Measurements from ENCODE around the gene MPZL1.

The MPZL1 gene

GRCh38 chr1:167751676-167752075 is 29.9 kb downstream of the MPZL1 start:
- DNase-seq: no peak

DNA sequence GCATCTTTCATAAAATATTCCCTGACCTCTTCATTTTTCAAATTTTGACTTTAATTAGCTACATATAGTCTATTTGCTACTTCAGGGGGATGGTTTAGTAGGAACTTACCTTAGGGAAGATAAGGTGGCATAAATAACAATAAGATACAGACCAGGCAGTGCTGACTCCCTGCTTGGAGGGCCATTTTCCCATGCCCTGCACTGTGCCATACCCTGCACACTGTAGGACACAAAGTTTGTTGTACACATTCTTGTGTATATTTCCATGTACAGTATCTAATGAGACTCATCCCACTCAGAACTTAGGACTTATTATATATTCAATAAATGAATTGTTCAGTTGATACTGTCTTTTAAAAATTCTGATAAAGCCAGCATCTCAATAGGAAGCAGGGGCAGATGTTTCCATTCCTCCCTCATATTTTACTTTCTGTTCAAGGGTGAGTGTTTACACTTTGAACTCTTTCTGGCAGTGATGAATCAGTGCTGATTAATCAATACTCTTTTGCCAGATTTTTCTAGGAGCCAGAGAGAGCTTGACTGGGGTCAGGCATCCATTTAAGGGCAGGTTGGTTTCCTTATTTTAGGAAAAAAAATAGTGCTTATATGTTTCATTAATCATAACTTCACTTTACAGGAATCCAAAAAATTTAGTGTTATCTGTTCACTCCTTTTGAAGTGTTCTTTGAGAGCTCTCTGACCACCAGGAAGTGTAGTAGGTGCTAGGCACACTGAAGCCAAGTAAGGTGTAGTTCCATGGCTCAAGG is 30.6 kb downstream of the MPZL1 start:
- DNase-seq: no peak

DNA sequence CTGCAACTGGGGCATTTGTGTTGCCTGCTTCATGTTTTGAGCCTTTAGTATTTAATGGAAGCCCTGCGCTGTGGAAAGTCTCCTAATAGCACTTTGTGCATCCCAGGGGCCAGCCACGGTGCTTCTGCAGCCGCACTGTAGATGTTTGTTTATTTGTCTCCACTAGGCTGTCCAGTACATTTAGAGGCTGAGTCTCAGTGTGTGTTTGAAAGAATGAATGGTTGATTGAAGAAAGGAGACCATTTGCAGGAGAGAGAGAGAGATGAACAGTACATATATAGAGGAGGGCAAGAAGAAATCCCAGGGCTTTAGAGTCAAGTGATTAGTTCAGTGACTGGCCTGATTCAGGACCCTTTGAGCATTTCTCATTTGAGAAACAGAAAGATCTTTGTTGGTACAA is 33.9 kb downstream of the MPZL1 start:
- no peak for DNase-seq

DNA sequence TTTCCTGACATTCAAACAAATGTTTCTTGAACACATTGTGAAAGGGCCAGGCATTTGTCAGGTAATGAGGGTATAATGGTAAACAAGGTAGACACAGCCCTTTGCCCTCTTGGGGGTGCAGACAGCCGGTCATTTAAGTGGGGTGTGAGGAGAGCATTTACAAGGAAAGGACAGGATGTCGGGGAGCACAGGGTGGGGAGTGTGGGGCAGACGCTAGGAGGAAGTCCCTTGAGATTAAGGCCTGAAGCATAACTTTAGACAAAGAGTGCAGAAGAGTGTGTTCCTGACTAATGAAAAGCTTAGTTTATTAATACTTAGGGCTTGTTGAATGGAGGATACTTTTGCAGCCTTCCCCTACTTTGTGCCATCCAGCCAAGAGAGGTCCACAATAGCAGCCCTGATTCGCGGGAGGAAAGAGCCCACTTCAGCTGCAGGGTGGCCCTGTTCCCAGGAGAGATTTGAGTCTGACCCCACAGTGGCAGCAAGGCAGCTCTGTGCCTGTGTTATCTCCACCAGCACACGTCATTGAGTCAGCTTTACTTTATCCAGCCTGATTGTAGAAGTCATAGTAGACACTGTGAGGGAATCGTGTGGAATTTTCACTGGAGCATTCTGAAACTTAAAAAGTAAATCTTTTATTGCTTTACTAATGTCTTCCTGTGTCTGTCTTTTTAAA is 35.1 kb downstream of the MPZL1 start:
- no peak for DNase-seq

DNA sequence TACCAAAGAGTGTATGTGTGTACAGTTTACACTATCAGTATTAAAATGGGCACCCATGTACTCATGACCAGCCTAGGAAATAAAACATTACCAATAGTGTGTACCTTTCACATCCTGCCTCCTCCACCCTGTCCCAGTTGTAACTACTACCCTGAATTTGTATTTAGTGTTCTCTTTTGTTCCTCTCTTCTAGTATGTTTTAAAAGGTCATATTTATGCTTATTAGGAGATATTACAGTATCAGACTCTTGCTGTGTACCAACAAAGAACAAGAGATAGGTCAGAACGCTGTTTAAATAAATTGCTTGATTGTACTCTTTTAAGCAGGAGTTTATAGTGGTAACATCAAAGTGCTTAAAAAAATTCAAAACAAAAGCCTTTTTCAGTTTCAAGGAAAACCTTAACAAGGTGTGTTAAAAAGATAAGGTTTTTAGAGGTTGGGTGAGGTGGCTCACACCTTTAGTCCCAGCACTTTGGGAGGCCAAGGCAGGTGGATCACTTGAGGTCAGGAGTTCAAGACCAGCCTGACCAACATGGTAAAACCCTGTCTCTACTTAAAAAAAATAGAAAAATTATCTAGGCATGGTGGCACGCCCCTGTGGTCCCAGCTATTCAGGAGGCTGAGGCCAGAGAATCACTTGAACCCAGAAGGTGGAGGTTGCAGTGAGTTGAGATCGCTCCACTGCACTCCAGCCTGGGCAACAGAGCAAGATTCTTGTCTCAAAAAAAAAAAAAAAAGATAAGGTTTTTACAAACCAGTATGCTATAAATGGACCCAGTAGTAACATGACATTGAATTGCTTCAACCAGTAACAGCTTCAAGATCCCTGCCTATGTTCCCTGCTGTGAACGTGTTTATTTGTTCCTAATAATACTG is 35.9 kb downstream of the MPZL1 start:
- no peak for DNase-seq

- DNase-seq: no peak
These were observed 39.6 kb downstream of the MPZL1 start for GRCh38 chr1:167761400-167761799.

DNA sequence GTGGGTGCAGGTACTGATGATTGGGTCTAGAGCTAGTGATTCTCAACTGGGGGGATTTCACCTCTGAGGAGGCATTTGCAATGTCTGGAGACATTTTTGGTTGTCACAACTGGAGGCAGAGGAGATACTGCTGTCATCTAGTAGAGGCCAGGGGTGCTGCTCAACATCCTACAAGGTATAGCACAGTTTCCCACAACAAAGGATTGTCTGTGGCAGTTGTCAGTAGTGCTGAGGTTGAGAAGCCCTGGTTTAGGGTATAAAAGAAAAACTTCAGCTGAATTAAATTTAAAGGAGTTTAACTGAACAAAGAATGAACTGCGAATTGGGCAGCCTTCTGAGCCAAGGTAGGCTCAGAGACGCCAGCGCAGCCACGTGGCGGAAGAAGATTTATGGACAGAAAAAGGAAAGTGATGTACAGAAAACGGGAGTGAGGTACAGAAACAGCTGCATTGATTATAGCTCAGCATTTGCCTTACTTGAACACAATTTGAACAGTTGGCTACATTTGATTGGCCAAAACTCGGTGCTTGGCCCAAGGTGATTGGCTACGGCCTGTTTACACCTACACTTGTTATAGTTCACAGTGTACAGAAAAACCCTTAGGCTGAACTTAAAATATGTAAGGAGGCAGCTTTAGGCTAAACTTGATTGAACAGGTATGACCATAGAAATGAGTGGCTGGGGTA is 40.4 kb downstream of the MPZL1 start:
- no peak for DNase-seq

DNA sequence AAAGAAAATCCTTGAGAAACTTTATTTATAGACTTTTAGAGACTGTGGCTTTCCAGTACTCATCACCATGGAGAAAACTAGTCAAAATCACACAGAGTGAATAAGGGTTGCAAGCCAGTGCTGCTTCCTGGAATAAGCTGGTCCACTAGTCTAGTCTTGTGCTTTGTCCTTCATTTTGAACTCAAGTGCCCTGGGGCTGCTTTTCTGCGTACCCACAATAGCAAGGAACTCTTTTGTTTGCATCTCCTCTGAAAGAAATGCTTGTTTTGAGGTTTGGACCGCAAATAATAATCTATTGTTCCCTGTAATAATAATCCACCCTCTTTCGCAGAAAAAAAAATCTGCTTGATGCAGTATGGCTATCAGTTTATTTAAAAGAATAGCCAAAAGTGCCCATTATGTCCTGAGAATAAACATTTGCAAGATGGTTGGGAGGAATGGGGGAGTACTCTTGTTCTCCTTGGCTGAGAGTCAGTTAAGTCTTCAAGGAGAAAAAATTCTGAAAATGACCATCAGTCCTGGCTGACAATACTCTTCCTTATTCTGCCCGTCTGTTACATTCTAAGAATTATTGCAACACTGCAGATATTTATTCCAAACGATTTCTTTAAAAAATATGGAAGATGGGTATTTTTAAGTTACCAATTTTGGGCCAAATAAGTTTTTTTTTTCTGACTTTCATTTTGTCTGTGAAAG is 41.9 kb downstream of the MPZL1 start:
- no peak for DNase-seq

DNA sequence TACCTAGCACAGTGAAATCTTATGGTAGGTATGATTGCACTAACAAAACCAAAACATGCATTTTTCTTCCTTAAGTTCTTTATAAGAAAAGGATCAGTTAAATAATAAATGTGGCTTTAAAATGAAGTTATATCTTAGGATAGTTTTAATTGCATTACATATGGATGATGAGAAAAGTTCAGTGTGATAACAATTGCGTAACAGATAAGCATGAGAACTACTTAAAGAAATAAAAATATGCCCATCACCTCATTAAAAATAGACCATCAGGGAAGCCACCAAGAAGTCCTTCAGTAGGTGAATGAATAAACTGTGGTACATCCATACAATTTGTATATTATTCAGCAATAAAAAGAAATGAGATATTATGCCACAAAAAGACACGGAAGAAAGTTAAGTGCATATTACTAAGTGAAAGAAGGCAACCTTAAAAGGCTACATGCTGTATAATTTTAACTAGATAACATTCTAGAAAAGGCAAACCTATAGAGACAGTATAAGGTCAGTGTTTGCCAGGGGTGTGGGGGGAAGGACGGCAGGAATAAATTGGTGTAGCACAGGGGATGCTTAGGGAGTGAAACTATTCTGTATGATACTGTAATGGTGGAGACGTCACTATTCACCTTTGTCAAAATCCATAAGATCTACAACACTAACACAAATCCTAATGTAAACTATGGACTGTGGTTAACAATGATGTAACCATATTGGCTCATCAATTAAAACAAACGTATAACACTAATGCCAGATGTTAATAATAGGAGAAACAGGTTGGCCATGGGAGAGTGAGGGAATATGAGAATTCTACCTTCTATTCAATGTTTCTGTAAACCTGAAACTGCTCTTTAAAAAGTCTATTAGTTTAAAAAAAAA is 42.9 kb downstream of the MPZL1 start:
- DNase-seq: no peak

DNA sequence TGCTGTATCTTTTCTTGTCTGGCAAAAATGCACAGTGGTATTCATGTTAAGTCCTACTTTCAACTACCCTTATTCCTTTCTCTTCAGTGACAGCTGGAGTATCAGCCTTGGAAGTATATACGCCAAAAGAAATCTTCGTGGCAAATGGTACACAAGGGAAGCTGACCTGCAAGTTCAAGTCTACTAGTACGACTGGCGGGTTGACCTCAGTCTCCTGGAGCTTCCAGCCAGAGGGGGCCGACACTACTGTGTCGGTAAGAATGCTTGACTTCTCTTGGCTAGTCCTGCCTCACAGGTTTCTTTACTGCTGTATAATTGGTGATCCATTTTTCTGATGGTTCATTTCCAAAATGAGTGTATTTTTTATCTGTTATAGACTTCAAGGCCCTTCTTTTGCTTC is 43.7 kb downstream of the MPZL1 start:
- DNase-seq: no peak

DNA sequence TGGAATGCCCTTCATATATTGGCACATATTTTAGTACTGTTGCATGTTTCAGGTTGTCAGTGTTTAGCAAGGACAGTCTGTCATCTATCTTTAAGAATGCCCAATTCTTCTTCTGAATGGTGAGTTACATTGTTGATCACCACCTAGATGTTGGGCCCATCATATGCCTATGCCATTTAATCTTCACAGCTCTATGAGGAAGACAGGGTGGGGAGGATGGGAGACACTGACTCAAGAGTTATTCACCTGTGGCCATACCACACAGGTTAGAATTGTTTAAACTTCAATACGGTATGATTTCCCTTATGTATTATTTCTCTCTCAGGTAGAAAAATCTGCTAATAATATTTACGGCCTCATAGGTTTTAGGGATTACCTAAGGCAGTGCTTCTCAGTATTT is 44.8 kb downstream of the MPZL1 start:
- no peak for DNase-seq

- no peak for DNase-seq
These were observed 46.0 kb downstream of the MPZL1 start for GRCh38 chr1:167767761-167768160.

- DNase-seq: no peak
These were observed 48.3 kb downstream of the MPZL1 start for GRCh38 chr1:167770127-167770526.

DNA sequence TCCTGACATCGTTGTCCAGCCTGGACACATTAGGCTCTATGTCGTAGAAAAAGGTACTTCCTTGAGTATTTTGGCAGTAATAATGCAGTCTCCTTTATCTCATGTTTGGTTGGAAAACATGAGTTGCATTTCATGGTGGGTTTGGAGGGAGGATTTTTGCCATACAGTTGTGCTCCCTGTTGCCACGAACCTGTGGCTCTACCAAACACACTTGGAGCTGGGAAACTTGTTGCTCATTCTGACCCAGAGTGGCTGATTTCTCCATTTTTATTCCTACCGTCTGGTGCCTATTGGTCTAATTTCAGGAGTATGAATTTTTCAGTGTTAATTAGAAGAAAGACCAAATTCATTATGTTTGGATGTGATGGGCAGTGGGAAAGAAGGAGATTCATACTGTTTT is 50.7 kb downstream of the MPZL1 start:
- no peak for DNase-seq

- DNase-seq: no peak
These were observed 51.7 kb downstream of the MPZL1 start for GRCh38 chr1:167773516-167773915.

DNA sequence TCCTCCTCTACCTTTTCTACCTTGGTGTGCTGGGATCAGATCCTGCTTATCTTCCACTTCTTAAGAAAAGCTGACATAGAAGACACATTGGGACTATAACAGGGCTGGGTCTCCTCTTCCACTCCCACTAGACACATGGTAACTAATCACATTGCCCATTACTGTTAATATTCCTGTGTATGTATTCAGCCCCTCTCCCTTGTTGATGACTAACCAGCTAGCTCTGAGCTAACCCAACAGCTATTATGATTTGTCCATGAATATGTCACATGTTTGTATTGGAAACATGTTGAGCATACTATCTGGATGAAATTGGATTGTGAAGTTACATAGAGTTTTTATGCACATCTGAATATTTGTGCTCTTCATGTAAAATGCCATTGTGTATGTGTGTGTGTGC is 52.9 kb downstream of the MPZL1 start:
- no peak for DNase-seq

GRCh38 chr1:167775178-167775577 is 53.4 kb downstream of the MPZL1 start:
- no peak for DNase-seq

GRCh38 chr1:167776151-167776550 is 54.4 kb downstream of the MPZL1 start:
- DNase-seq: no peak

GRCh38 chr1:167776616-167777268 is 55.0 kb downstream of the MPZL1 start:
- DNase-seq: no peak

GRCh38 chr1:167777269-167777650 is 55.5 kb downstream of the MPZL1 start:
- DNase-seq: no peak

- no peak for DNase-seq
These were observed 59.8 kb downstream of the MPZL1 start for GRCh38 chr1:167781558-167781957.
